Testis (tissue), 2 donors: ENCODE results near the gene ALOX5.

Source experiments
- POLR2A ChIP-seq: fragments of 450-650 bp; IDR thresholded peaks from one replicate; pipeline ENCODE4 v1.6.1; 2017; ENCODE audit warnings: antibody characterized with exemption, mild to moderate bottlenecking, moderate library complexity
- TF ChIP-seq, protein P1 (sequence below), 3 experiments: fragments of 450-650 bp in 2 of 3; fragments of 200-600 bp in 1 of 3; sonication (generic) in 1 of 3; IDR thresholded peaks; one replicate each; pipeline ENCODE4 v1.5.1; 2016 to 2019; ENCODE audit warnings: antibody characterized with exemption in 3 of 3, mild to moderate bottlenecking in 2 of 3, moderate library complexity in 1 of 3

DNA sequence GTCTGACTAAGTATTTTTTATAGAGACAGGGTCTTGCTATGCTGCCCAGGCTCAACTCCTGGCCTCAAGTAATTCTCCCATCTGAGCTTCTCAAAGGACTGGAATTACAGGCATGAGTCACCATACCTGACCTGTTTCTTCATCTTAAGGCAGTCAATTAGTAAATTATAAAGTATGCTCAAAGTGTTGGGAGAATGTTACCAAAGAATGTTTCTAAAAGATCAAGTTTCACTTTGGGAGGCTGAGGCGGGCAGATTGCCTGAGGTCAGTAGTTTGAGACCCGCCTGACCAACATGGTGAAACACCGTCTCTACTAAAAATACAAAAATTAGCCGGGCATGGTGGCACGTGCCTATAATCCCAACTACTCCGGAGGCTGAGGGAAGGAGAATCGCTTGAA, 117.0 kb downstream of the ALOX5 start:
- no peak for TF ChIP-seq POLR2A
- TF ChIP-seq, protein P1, sequence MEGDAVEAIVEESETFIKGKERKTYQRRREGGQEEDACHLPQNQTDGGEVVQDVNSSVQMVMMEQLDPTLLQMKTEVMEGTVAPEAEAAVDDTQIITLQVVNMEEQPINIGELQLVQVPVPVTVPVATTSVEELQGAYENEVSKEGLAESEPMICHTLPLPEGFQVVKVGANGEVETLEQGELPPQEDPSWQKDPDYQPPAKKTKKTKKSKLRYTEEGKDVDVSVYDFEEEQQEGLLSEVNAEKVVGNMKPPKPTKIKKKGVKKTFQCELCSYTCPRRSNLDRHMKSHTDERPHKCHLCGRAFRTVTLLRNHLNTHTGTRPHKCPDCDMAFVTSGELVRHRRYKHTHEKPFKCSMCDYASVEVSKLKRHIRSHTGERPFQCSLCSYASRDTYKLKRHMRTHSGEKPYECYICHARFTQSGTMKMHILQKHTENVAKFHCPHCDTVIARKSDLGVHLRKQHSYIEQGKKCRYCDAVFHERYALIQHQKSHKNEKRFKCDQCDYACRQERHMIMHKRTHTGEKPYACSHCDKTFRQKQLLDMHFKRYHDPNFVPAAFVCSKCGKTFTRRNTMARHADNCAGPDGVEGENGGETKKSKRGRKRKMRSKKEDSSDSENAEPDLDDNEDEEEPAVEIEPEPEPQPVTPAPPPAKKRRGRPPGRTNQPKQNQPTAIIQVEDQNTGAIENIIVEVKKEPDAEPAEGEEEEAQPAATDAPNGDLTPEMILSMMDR (IDR thresholded peaks at IDR 0.05), result no peak
